ENCODE measurements around the gene ZSCAN22.
"Not testable (repeated sequence)": the region's sequence is repeated elsewhere in the genome, so short reads cannot be mapped to it uniquely, and the experiment has no call there.

Gene ZSCAN22

GRCh38 chr19:58318297-58318696 lies 8.5 kb upstream of the ZSCAN22 start:
- DNase-seq (ENCODE audit: low read depth in 2 of 2), result no peak

- DNase-seq (ENCODE audit: low read depth in 2 of 2), result no peak
Measured at GRCh38 chr19:58319241-58319640, 7.6 kb upstream of the ZSCAN22 start.

GRCh38 chr19:58325311-58326022 lies 1.3 kb upstream of the ZSCAN22 start:
- DNase-seq (ENCODE audit: low read depth in 2 of 2), result no peak

- no peak for DNase-seq (ENCODE audit: low read depth in 2 of 2)
Measured at GRCh38 chr19:58326501-58326913, 287 bp upstream of the ZSCAN22 start.

GRCh38 chr19:58328999-58329398 lies 2.2 kb downstream of the ZSCAN22 start:
- DNase-seq (ENCODE audit: low read depth in 2 of 2), result no peak

- DNase-seq (ENCODE audit: low read depth in 2 of 2), result no peak
Measured at GRCh38 chr19:58330458-58330857, 3.7 kb downstream of the ZSCAN22 start.

GRCh38 chr19:58332697-58333096 lies 5.9 kb downstream of the ZSCAN22 start:
- no peak for DNase-seq (ENCODE audit: low read depth in 2 of 2)

- DNase-seq (ENCODE audit: low read depth in 2 of 2), result no peak
Measured at GRCh38 chr19:58334691-58335249, 8.0 kb downstream of the ZSCAN22 start.

- DNase-seq (ENCODE audit: low read depth in 2 of 2), result no peak
Measured at GRCh38 chr19:58335630-58336029, 8.8 kb downstream of the ZSCAN22 start.

GRCh38 chr19:58336216-58336615 lies 9.4 kb downstream of the ZSCAN22 start:
- DNase-seq (ENCODE audit: low read depth in 2 of 2), result no peak

- no peak for DNase-seq (ENCODE audit: low read depth in 2 of 2)
Measured at GRCh38 chr19:58336820-58337219, 10.0 kb downstream of the ZSCAN22 start.

- DNase-seq (ENCODE audit: low read depth in 2 of 2), result no peak
Measured at GRCh38 chr19:58338336-58338735, 11.5 kb downstream of the ZSCAN22 start.

GRCh38 chr19:58338825-58339558 lies 12.2 kb downstream of the ZSCAN22 start:
- no peak for DNase-seq (ENCODE audit: low read depth in 2 of 2)

- DNase-seq (ENCODE audit: low read depth in 2 of 2), result no peak
Measured at GRCh38 chr19:58345558-58345957, 18.8 kb downstream of the ZSCAN22 start.

GRCh38 chr19:58346961-58347929 lies 20.5 kb downstream of the ZSCAN22 start:
- peak; percentile 44 to 46 for DNase-seq (ENCODE audit: low read depth in 2 of 2)

- DNase-seq (ENCODE audit: low read depth in 2 of 2), result not testable (repeated sequence)
Measured at GRCh38 chr19:58348080-58348479, 21.3 kb downstream of the ZSCAN22 start.

GRCh38 chr19:58349590-58349989 lies 22.8 kb downstream of the ZSCAN22 start:
- DNase-seq (ENCODE audit: low read depth in 2 of 2), result no peak

- no peak for DNase-seq (ENCODE audit: low read depth in 2 of 2)
Measured at GRCh38 chr19:58350001-58350861, 23.4 kb downstream of the ZSCAN22 start.

- DNase-seq (ENCODE audit: low read depth in 2 of 2), result no peak
Measured at GRCh38 chr19:58350871-58351557, 24.2 kb downstream of the ZSCAN22 start.

- no peak for DNase-seq (ENCODE audit: low read depth in 2 of 2)
Measured at GRCh38 chr19:58351558-58351878, 24.7 kb downstream of the ZSCAN22 start.

Data from stimulated activated CD8-positive, alpha-beta memory T cell treated with anti-CD3 and anti-CD28 coated beads, Interleukin-15, amount 100 ng/mL, for 4 hours (primary cell).